T-helper 2 cell treated with Interferon-gamma antibody and Interleukin-4, amounts not matched to agents 100 ng/mL and 5 ng/mL, for 36 hours (primary cell): ENCODE results near the gene DPH6. TPM values are rescaled to one million over a fixed set of nuclear protein-coding genes. Genes with fewer than 3 reads are reported as not detected.
"Not testable (repeated sequence)": the region's sequence is repeated elsewhere in the genome, so short reads cannot be mapped to it uniquely, and the experiment has no call there.

Experiments
- intact Hi-C: fragments of 100-400 bp; cut with micrococcal nuclease; formaldehyde crosslinking; loops from one replicate; pipeline ENCODE4 v1.15.1; 2023
- total RNA-seq: library from RNA; stranded (reverse); gene quantifications from 2 replicates; pipeline ENCODE4 v1.2.3, GENCODE V29; 2022

The DPH6 gene
- total RNA-seq, 1 donor from 2014 or later, result 13.9 TPM

- intact Hi-C loops, result no loop called here
Observed at GRCh38 chr15:35349916-35350315, 196.0 kb downstream of the DPH6 start.

- intact Hi-C loops, result no loop called here
Observed at GRCh38 chr15:35330916-35331315, 215.0 kb downstream of the DPH6 start.

- intact Hi-C loops, result no loop called here
Observed at GRCh38 chr15:35330048-35330695, 215.8 kb downstream of the DPH6 start.

- intact Hi-C loops, result no loop called here
Observed at GRCh38 chr15:35329521-35329961, 216.4 kb downstream of the DPH6 start.

- intact Hi-C loops, result not testable (repeated sequence)
Observed at GRCh38 chr15:35328836-35329235, 217.1 kb downstream of the DPH6 start.

GRCh38 chr15:35327789-35328188, 218.2 kb downstream of the DPH6 start:
- intact Hi-C loops, result no loop called here

- intact Hi-C loops, result no loop called here
Observed at GRCh38 chr15:35325374-35325941, 220.5 kb downstream of the DPH6 start.

- intact Hi-C loops, result no loop called here
Observed at GRCh38 chr15:35323141-35323540, 222.8 kb downstream of the DPH6 start.

GRCh38 chr15:35321926-35322325, 224.0 kb downstream of the DPH6 start:
- intact Hi-C loops, result no loop called here

- intact Hi-C loops, result no loop called here
Observed at GRCh38 chr15:35320911-35321310, 225.1 kb downstream of the DPH6 start.
